K562 (cell line): ENCODE measurements around the gene TRAPPC4. TPM values are rescaled to one million over a fixed set of nuclear protein-coding genes. Genes with fewer than 3 reads are reported as not detected.
A peak's percentile ranks its signal among the peaks of the same experiment; 100 is the strongest.

Source experiments
- MXI1 ChIP-seq: IDR thresholded peaks from 2 replicates; pipeline ENCODE4 v1.6.1; 2011; ENCODE audit warnings: low read depth, mild to moderate bottlenecking, improper control_type of control experiment, low read length
- MYC ChIP-seq, 2 experiments: fragments of 250-450 bp in 1 of 2; sonication (Bioruptor Pico) in 1 of 2; IDR thresholded peaks; 2 replicates each; pipeline versions ENCODE4 v1.5.1 to v1.6.1; 2012 to 2021; ENCODE audit warnings: low read depth in 2 of 2, borderline replicate concordance in 1 of 2, improper control_type of control experiment in 1 of 2, low read length in 1 of 2, mild to moderate bottlenecking in 1 of 2, moderate library complexity in 1 of 2
- XRCC5 ChIP-seq: fragments of 200-400 bp; formaldehyde crosslinking; IDR thresholded peaks from 2 replicates; pipeline ENCODE4 v1.6.1; 2017; ENCODE audit warnings: low read depth, mild to moderate bottlenecking, low read length
- polyA plus RNA-seq, 8 experiments: library from polyadenylated mRNA; depleted of rRNA in 4 of 8; stranded (reverse) in 5 of 8; unstranded in 3 of 8; fragments of >200 nt; fragmentation: Nextera tagmentation in 2 of 8; fragmentation: Illumina TruSeq in 1 of 8; extraction: Ambion mirVana in 2 of 8; extraction: Trizol in 1 of 8; gene quantifications; 2 replicates each; pipeline versions ENCODE4 v1.2.1 to v1.2.3, GENCODE V29; 2011 to 2014; ENCODE audit warnings: inconsistent platforms in 1 of 8, missing spikeins in 1 of 8
- total RNA-seq, 7 experiments: library from RNA; depleted of rRNA in 6 of 7; stranded (reverse); fragments of >200 nt in 6 of 7; fragmentation: Illumina TruSeq in 2 of 7; extraction: Trizol in 2 of 7; gene quantifications; 2 replicates each; pipeline versions ENCODE4 v1.2.1 to v1.2.3, GENCODE V29; 2011 to 2021; ENCODE audit warnings: low replicate concordance in 1 of 7
- TF ChIP-seq, protein P1 (sequence below), 2 experiments: fragments of 450-650 bp; formaldehyde crosslinking in 1 of 2; IDR thresholded peaks; 2 replicates each; pipeline versions ENCODE4 v1.4.0 to v1.6.1; 2014 to 2020; ENCODE audit warnings: mild to moderate bottlenecking in 2 of 2, borderline replicate concordance in 1 of 2, low read depth in 1 of 2
- TF ChIP-seq, protein P2 (sequence below), 2 experiments: fragments of 450-650 bp in 1 of 2; sonication (generic) in 1 of 2; formaldehyde crosslinking in 1 of 2; IDR thresholded peaks in 1 of 2; conservative IDR thresholded peaks in 1 of 2; 2 replicates each; pipeline versions ENCODE4 v1.6.1 to v1.8.1; 2016 to 2023; ENCODE audit warnings: mild to moderate bottlenecking in 2 of 2, moderate library complexity in 2 of 2, inconsistent platforms in 1 of 2, missing genetic modification reagents in 1 of 2
- TF ChIP-seq, protein P3 (sequence below): fragments of 450-650 bp; IDR thresholded peaks from 2 replicates; pipeline ENCODE4 v1.7.0; 2016; ENCODE audit warnings: borderline replicate concordance
- TF ChIP-seq, protein P4 (sequence below): sonication (generic); formaldehyde crosslinking; IDR thresholded peaks from 2 replicates; pipeline ENCODE4 v1.4.0; 2020; ENCODE audit warnings: mild to moderate bottlenecking, missing genetic modification reagents

Gene TRAPPC4
- total and polyA plus RNA-seq, 9 of the 15 experiments (the other 6 are each of a cell fraction or from before 2014, with no cell fraction given) = 121 to 524 (median 142) TPM

DNA sequence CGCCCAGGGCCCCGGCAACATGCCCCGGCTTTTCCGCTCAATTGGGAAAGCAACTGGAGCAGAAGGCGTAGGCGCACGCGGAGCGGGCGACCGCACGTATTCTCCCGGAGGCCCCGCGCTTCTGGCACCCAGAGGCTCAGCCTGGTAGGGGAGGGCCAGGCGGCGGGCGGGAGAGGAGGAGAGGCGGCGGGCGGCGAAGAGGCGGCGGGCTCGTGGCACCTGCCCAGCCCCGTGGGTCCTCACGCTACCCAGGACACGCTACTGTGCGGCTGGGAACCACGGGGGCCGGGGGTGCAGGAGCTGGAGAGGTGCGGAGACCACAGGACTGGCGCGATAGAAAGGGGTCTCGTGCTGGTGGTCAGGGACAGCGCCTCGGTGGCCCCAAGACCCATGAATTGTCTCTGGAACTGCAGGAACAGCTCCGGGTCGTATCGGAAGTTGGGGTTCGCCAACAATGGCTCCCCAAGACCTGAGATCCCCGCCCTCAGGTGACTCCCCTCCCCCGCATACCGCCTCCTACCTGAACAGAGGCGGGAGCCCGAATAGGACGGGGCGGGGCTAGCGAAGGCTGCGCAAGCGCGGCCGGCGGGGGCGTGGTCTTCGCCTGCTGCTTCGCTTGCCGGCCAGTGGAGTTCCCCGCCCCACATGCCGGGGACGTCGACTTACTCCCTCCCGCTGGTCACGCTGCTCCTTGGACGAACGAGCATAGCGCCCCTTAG lies 11.9 kb downstream of the TRAPPC4 start, which contains the start of gene SLC37A4 (continued):
- TF ChIP-seq, protein P1, sequence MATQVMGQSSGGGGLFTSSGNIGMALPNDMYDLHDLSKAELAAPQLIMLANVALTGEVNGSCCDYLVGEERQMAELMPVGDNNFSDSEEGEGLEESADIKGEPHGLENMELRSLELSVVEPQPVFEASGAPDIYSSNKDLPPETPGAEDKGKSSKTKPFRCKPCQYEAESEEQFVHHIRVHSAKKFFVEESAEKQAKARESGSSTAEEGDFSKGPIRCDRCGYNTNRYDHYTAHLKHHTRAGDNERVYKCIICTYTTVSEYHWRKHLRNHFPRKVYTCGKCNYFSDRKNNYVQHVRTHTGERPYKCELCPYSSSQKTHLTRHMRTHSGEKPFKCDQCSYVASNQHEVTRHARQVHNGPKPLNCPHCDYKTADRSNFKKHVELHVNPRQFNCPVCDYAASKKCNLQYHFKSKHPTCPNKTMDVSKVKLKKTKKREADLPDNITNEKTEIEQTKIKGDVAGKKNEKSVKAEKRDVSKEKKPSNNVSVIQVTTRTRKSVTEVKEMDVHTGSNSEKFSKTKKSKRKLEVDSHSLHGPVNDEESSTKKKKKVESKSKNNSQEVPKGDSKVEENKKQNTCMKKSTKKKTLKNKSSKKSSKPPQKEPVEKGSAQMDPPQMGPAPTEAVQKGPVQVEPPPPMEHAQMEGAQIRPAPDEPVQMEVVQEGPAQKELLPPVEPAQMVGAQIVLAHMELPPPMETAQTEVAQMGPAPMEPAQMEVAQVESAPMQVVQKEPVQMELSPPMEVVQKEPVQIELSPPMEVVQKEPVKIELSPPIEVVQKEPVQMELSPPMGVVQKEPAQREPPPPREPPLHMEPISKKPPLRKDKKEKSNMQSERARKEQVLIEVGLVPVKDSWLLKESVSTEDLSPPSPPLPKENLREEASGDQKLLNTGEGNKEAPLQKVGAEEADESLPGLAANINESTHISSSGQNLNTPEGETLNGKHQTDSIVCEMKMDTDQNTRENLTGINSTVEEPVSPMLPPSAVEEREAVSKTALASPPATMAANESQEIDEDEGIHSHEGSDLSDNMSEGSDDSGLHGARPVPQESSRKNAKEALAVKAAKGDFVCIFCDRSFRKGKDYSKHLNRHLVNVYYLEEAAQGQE (IDR thresholded peaks at IDR 0.05; ENCODE audit: borderline replicate concordance) = peak; percentile 43; the same call in 1 of the 2 replicates
- TF ChIP-seq, protein P1 (CRISPR knock-in tag; IDR thresholded peaks at IDR 0.05; ENCODE audit: low read depth) = no peak
- TF ChIP-seq, protein P2, sequence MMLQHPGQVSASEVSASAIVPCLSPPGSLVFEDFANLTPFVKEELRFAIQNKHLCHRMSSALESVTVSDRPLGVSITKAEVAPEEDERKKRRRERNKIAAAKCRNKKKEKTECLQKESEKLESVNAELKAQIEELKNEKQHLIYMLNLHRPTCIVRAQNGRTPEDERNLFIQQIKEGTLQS (IDR thresholded peaks at IDR 0.05) = no peak
- TF ChIP-seq, protein P2 (CRISPR knock-in tag; conservative IDR thresholded peaks at IDR 0.05) = no peak
- peak; percentile 94 for TF ChIP-seq MYC (IDR thresholded peaks at IDR 0.05; ENCODE audit: low read depth, low read length)
- TF ChIP-seq MYC (CRISPR knock-in tag; IDR thresholded peaks at IDR 0.05; ENCODE audit: borderline replicate concordance, low read depth) = peak; percentile 42; the same call in 1 of the 2 replicates
- TF ChIP-seq, protein P3, sequence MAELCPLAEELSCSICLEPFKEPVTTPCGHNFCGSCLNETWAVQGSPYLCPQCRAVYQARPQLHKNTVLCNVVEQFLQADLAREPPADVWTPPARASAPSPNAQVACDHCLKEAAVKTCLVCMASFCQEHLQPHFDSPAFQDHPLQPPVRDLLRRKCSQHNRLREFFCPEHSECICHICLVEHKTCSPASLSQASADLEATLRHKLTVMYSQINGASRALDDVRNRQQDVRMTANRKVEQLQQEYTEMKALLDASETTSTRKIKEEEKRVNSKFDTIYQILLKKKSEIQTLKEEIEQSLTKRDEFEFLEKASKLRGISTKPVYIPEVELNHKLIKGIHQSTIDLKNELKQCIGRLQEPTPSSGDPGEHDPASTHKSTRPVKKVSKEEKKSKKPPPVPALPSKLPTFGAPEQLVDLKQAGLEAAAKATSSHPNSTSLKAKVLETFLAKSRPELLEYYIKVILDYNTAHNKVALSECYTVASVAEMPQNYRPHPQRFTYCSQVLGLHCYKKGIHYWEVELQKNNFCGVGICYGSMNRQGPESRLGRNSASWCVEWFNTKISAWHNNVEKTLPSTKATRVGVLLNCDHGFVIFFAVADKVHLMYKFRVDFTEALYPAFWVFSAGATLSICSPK = no peak
- peak; percentile 92; the same call in 1 of the 2 replicates for TF ChIP-seq XRCC5
- peak; percentile 67; the same call in 1 of the 2 replicates for TF ChIP-seq MXI1
- TF ChIP-seq, protein P4, sequence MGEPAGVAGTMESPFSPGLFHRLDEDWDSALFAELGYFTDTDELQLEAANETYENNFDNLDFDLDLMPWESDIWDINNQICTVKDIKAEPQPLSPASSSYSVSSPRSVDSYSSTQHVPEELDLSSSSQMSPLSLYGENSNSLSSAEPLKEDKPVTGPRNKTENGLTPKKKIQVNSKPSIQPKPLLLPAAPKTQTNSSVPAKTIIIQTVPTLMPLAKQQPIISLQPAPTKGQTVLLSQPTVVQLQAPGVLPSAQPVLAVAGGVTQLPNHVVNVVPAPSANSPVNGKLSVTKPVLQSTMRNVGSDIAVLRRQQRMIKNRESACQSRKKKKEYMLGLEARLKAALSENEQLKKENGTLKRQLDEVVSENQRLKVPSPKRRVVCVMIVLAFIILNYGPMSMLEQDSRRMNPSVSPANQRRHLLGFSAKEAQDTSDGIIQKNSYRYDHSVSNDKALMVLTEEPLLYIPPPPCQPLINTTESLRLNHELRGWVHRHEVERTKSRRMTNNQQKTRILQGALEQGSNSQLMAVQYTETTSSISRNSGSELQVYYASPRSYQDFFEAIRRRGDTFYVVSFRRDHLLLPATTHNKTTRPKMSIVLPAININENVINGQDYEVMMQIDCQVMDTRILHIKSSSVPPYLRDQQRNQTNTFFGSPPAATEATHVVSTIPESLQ (CRISPR knock-in tag) = peak; percentile 92; the same call in 1 of the 2 replicates
